Colonic mucosa (tissue), 4 donors: Measurements from ENCODE around the gene TLR4. TPM values are rescaled to one million over a fixed set of nuclear protein-coding genes. Genes with fewer than 3 reads are reported as not detected.

ENCODE experiments used
- DNase-seq: peaks from one replicate; pipeline ENCODE4 v3.0.0-alpha.2; 2020
- H3K27ac ChIP-seq: fragments of 200-600 bp; one replicate; pipeline ENCODE4 v1.8.0; 2021
- H3K27me3 ChIP-seq: fragments of 200-600 bp; one replicate; pipeline ENCODE4 v1.8.0; 2021
- H3K36me3 ChIP-seq: fragments of 200-600 bp; one replicate; pipeline ENCODE4 v1.8.0; 2021
- H3K4me1 ChIP-seq: fragments of 200-600 bp; one replicate; pipeline ENCODE4 v1.8.0; 2021; ENCODE audit warnings: mild to moderate bottlenecking
- H3K4me3 ChIP-seq: fragments of 200-600 bp; one replicate; pipeline ENCODE4 v1.8.0; 2021
- H3K9ac ChIP-seq, 2 donors: one replicate each; pipeline ENCODE4 v1.7.0; 2013; ENCODE audit warnings: control low read depth in 2 of 2, low read depth in 2 of 2, low read length in 2 of 2
- H3K9me3 ChIP-seq: fragments of 200-600 bp; one replicate; pipeline ENCODE4 v1.8.0; 2021
- intact Hi-C: fragments of 100-400 bp; cut with DNase I; formaldehyde crosslinking; loops from one replicate; pipeline ENCODE4 v1.14.1; 2022
- total RNA-seq, 2 donors: library from RNA; stranded (reverse); fragmentation: NEBNext Ultra II Directional in 1 of 2; extraction: Animal tissue kit (Norgen Biotek cat#: 25700) in 1 of 2; gene quantifications; one replicate each; pipeline ENCODE4 v1.2.1, GENCODE V29; 2021
- TF ChIP-seq, protein P1 (sequence below): fragments of 200-600 bp; IDR thresholded peaks from one replicate; pipeline ENCODE4 v1.8.0; 2022; ENCODE audit warnings: antibody characterized with exemption, mild to moderate bottlenecking
- donor health status: healthy.
- donor health status: DM: no; HTN: no; CAD: no.
- donor health status: DM: no; HTN: no; CAD: no.

The TLR4 gene
- total RNA-seq, 2 donors from 2014 or later, result 3.2 to 7.5 TPM

DNA sequence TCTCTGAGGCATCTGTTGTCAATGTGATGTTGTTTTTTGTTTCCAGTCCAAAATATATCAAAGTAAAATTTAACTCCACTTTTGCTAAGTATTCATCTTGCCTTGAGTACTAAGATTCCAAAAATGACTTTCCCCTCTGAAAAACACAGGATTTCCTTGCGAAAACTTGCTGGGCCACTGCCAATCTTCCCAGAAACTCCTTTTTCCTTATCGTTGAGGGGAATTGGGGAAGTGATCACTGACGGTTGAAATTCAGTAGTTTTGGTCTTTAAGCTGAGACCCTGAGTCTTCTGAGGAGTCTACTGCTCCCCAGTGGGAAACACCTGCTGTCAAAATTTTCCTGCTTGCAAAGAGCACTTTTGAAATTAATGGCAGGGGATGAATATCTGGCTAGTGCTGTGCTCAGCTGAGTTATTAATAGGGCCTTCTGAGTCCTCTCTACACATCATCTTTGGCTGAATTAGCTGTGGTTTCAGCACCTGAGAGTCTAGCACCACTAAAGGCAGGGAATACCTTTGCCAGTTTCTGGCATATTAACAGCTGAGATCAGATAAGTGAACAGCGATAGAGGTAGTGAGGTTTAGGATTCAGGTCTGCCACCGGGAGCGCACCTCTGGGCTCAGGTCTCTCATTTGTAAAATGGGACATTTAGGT is 18.0 kb downstream of the TLR4 start:
- no peak overlapping the region for H3K9ac ChIP-seq
- H3K4me3 ChIP-seq, result no peak overlapping the region
- H3K9me3 ChIP-seq, result no peaks in the 10 kb centered on the region
- H3K27ac ChIP-seq, result no peak overlapping the region
- TF ChIP-seq, protein P1, sequence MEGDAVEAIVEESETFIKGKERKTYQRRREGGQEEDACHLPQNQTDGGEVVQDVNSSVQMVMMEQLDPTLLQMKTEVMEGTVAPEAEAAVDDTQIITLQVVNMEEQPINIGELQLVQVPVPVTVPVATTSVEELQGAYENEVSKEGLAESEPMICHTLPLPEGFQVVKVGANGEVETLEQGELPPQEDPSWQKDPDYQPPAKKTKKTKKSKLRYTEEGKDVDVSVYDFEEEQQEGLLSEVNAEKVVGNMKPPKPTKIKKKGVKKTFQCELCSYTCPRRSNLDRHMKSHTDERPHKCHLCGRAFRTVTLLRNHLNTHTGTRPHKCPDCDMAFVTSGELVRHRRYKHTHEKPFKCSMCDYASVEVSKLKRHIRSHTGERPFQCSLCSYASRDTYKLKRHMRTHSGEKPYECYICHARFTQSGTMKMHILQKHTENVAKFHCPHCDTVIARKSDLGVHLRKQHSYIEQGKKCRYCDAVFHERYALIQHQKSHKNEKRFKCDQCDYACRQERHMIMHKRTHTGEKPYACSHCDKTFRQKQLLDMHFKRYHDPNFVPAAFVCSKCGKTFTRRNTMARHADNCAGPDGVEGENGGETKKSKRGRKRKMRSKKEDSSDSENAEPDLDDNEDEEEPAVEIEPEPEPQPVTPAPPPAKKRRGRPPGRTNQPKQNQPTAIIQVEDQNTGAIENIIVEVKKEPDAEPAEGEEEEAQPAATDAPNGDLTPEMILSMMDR, result no peak
- no peak for DNase-seq
- H3K36me3 ChIP-seq, result no peaks in the 10 kb centered on the region
- no peaks in the 10 kb centered on the region for H3K27me3 ChIP-seq
- intact Hi-C loops, result no loop called here
- H3K4me1 ChIP-seq, result no peaks in the 10 kb centered on the region

DNA sequence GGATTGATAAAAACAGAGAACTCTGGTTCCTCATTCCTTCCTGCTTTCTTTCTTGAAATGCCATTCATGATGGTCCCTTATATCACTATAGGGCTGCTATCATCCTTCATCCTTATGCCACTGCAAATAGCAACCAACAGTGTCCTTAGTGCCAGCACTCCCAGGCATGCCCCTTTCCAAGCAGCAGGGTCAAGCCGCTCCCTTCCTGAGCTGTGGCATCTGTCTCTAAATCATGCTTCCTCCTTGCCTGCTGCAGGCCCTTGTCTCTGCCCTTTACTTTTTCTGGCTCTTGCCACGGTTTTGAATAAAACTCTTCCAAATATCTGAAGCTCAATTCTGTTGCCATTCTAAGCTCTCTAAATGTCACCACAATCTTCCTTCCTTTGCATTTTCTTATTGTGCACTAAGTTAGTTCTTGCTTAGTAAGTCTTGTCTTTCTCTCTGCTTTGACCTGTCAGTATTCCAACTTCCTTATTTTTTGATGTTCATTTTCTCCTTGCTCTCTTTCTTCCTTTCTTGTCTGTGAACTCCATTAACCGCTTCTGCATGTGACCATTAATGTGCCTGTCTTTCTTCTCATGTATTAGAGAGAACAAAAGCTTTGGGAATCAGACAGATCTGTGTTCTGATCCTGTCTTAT is 19.9 kb downstream of the TLR4 start:
- H3K4me3 ChIP-seq, result no peak overlapping the region
- no peak for DNase-seq
- H3K9ac ChIP-seq, result no peak overlapping the region
- H3K4me1 ChIP-seq, result no peaks in the 10 kb centered on the region
- H3K27ac ChIP-seq, result no peak overlapping the region
- no peaks in the 10 kb centered on the region for H3K36me3 ChIP-seq
- TF ChIP-seq, protein P1, result no peak
- no peaks in the 10 kb centered on the region for H3K27me3 ChIP-seq
- intact Hi-C loops, result no loop called here
- H3K9me3 ChIP-seq, result no peaks in the 10 kb centered on the region

DNA sequence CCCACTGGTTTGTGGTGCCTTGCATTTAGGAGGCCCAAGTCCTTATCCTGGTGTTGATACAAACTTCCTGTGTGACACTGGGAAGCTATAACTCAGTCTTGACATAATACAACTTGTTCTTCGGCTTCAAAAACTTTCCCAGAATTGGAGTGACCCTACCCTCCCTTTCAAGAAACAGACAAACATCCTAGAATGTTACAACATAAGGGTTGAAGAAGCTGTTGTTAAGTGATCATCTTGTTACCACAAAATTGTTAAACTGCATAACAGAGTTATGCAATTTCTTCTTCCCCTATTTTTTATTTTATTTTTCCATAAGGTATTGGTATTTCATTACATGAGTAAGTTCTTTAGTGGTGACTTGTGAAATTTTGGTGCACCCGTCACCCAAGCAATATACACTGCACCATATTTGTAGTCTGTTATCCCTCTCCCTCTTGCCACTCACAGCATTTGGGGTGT is 21.3 kb downstream of the TLR4 start:
- H3K27me3 ChIP-seq, result no peaks in the 10 kb centered on the region
- H3K4me3 ChIP-seq, result no peak overlapping the region
- TF ChIP-seq, protein P1, result no peak
- H3K9ac ChIP-seq, result no peak overlapping the region
- no peak overlapping the region for H3K27ac ChIP-seq
- DNase-seq, result no peak
- intact Hi-C loops, result no loop called here
- H3K36me3 ChIP-seq, result no peaks in the 10 kb centered on the region
- H3K9me3 ChIP-seq, result no peaks in the 10 kb centered on the region
- H3K4me1 ChIP-seq, result no peaks in the 10 kb centered on the region

DNA sequence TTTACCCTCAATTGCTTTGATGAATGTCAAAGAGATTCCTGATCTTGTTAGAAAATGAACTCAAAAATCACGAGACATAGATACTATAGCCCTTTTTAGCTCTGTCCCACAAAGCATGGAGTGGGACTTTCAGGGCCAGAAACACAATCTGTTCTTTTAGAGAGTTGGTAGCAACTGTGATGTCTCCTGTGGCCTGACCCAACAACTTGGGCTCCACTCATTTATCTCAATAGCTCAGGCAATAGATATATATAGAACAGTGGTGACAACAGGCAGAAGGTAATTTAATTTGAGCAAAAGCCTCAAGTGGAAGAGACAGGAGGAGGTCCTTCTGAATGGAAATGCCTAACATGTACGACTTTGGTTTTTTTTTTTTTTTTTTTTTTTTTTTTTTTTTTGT is 25.2 kb downstream of the TLR4 start:
- Histone ChIP-seq H3K27ac (no peak overlapping the region), H3K9ac (no peak overlapping the region), H3K9me3 (no peaks in the 10 kb centered on the region), H3K4me3 (no peak overlapping the region), H3K36me3 (no peaks in the 10 kb centered on the region), H3K27me3 (no peaks in the 10 kb centered on the region), H3K4me1 (peaks cover 5% of the 10 kb centered on the region)
- TF ChIP-seq, protein P1, result no peak
- DNase-seq, result no peak
- intact Hi-C loops, result no loop called here

DNA sequence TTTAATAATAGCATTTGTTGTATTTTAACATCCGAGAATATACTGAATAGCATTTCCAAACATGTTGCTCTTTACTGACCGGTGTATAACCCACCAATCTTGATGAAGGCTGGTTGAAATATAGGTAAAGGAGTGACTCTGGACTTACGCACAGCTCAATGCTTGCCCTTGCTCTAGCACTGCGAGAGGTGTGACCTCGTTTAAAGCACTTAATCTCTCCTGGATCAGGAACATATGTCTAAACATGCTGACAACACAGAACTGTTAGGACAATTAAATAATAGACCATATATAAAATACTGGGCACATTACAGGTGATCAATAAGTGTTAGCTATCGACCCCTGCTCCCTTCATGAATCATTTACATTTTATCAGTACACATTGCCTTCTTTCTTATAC is 28.3 kb downstream of the TLR4 start:
- TF ChIP-seq, protein P1, result no peak

More for the DNA sequence above, 28.3 kb downstream of the TLR4 start:
- intact Hi-C loops, result no loop called here
- Histone ChIP-seq H3K27me3 (no peaks in the 10 kb centered on the region), H3K36me3 (no peaks in the 10 kb centered on the region), H3K9ac (no peak overlapping the region), H3K27ac (no peak overlapping the region), H3K4me1 (peaks cover 5% of the 10 kb centered on the region), H3K9me3 (no peaks in the 10 kb centered on the region), H3K4me3 (no peak overlapping the region)
- no peak for DNase-seq
